Keratinocyte (primary cell): ENCODE results near the gene AHNAK. TPM values are rescaled to one million over a fixed set of nuclear protein-coding genes. Genes with fewer than 3 reads are reported as not detected.

ENCODE experiments used
- DNase-seq: peaks from one replicate; pipeline ENCODE4 v3.0.0-alpha.2; 2011; ENCODE audit warnings: low read depth, missing footprints, low spot score
- FAIRE-seq: peaks from 2 replicates; lab custom pipeline; 2011; peaks lifted over from hg19 to GRCh38; lab: Jason Lieb, UNC
- H2AFZ ChIP-seq: 2 replicates; pipeline ENCODE4 v1.6.0; 2012; ENCODE audit warnings: low read length, control low read depth, inconsistent platforms; ENCODE audit not compliant: control insufficient read depth
- H3K27ac ChIP-seq: 2 replicates; pipeline ENCODE4 v1.5.1; 2011; ENCODE audit warnings: low read length; ENCODE audit not compliant: control insufficient read depth, insufficient read depth
- H3K27me3 ChIP-seq: 3 replicates; pipeline ENCODE4 v1.6.0; 2011; ENCODE audit warnings: low read length; ENCODE audit not compliant: control insufficient read depth, insufficient read depth; ENCODE audit errors: extremely low read depth
- H3K36me3 ChIP-seq, 2 experiments: 2 replicates in 1 of 2; 3 replicates in 1 of 2; pipeline ENCODE4 v1.5.1; 2011; ENCODE audit warnings: low read length in 2 of 2, mild to moderate bottlenecking in 1 of 2; ENCODE audit not compliant: control insufficient read depth in 2 of 2, insufficient read depth in 2 of 2; ENCODE audit errors: extremely low read depth in 1 of 2
- H3K4me1 ChIP-seq: 3 replicates; pipeline ENCODE4 v1.5.1; 2011; ENCODE audit warnings: low read length; ENCODE audit not compliant: control insufficient read depth, insufficient read depth; ENCODE audit errors: extremely low read depth
- H3K4me2 ChIP-seq: 3 replicates; pipeline ENCODE4 v1.6.0; 2011; ENCODE audit warnings: low read depth, low read length; ENCODE audit not compliant: control insufficient read depth, insufficient read depth; ENCODE audit errors: extremely low read depth
- H3K4me3 ChIP-seq, 3 experiments: fragments of 200-600 bp in 1 of 3; sonication (generic) in 1 of 3; 2 replicates in 2 of 3; 3 replicates in 1 of 3; pipeline ENCODE4 v1.5.1; 2011 to 2016; ENCODE audit warnings: low read length in 3 of 3, mild to moderate bottlenecking in 3 of 3, control low read depth in 2 of 3, inconsistent platforms in 1 of 3, low read depth in 1 of 3, mixed read lengths in 1 of 3, mixed run types in 1 of 3, moderate library complexity in 1 of 3; ENCODE audit not compliant: control insufficient read depth in 2 of 3, insufficient read depth in 2 of 3; ENCODE audit errors: extremely low read depth in 1 of 3
- H3K79me2 ChIP-seq: 2 replicates; pipeline ENCODE4 v1.6.0; 2012; ENCODE audit warnings: low read length; ENCODE audit not compliant: control insufficient read depth, insufficient read depth
- H3K9ac ChIP-seq: 3 replicates; pipeline ENCODE4 v1.6.0; 2011; ENCODE audit warnings: low read length; ENCODE audit not compliant: control insufficient read depth, insufficient read depth; ENCODE audit errors: extremely low read depth
- H3K9me1 ChIP-seq: 3 replicates; pipeline ENCODE4 v1.6.0; 2011; ENCODE audit warnings: low read length; ENCODE audit not compliant: control insufficient read depth, insufficient read depth; ENCODE audit errors: extremely low read depth
- H3K9me3 ChIP-seq: 2 replicates; pipeline ENCODE4 v1.5.1; 2012; ENCODE audit warnings: low read depth, low read length; ENCODE audit not compliant: control insufficient read depth
- H4K20me1 ChIP-seq: 3 replicates; pipeline ENCODE4 v1.6.0; 2011; ENCODE audit warnings: low read length; ENCODE audit not compliant: control insufficient read depth, insufficient read depth; ENCODE audit errors: extremely low read depth
- EZH2 ChIP-seq: IDR thresholded peaks from one replicate; pipeline ENCODE4 v1.6.1; 2012; ENCODE audit warnings: inconsistent platforms, mild to moderate bottlenecking, low read length, moderate library complexity
- dilution Hi-C: fragments of 300-500 bp; cut with MboI; formaldehyde crosslinking; loops from one replicate; pipeline ENCODE4 v1.7.0; 2020; ENCODE audit warnings: low sequenced_read_pairs; ENCODE audit not compliant: extremely low pct_ligation_motif_present
- polyA plus RNA-seq, 5 experiments: library from polyadenylated mRNA; depleted of rRNA in 3 of 5; stranded (reverse) in 3 of 5; stranded (forward) in 1 of 5; unstranded in 1 of 5; fragments of >200 nt; gene quantifications; 1 replicate in 1 of 5; 2 replicates in 3 of 5; 3 replicates in 1 of 5; pipeline versions ENCODE4 v1.2.1 to v1.2.3, GENCODE V29; 2011 to 2012; ENCODE audit warnings: missing spikeins in 2 of 5, low read depth in 1 of 5, low replicate concordance in 1 of 5
- TF ChIP-seq, protein P1 (sequence below), 3 experiments: IDR thresholded peaks in 1 of 3; conservative IDR thresholded peaks in 1 of 3; optimal IDR thresholded peaks in 1 of 3; 2 replicates in 2 of 3; 3 replicates in 1 of 3; pipeline versions ENCODE3 to v1.5.1; 2011; ENCODE audit warnings: low read length in 3 of 3, mild to moderate bottlenecking in 3 of 3, moderate library complexity in 2 of 3, control low read depth in 1 of 3, inconsistent platforms in 1 of 3; ENCODE audit not compliant: insufficient read depth in 2 of 3; ENCODE audit errors: extremely low read depth in 1 of 3

The AHNAK gene
- polyA plus RNA-seq, 1 donor (not counting 4 experiments of a cell fraction or from before 2014, with no cell fraction given), result 220 TPM

- Histone ChIP-seq H3K9me1 (no peaks in the 10 kb centered on the region), H3K9me3 (no peaks in the 10 kb centered on the region), H4K20me1 (no peaks in the 10 kb centered on the region), H3K9ac (no peak overlapping the region), H3K4me2 (no peak overlapping the region), H3K4me3 (no peak overlapping the region), H3K36me3 (no peaks in the 10 kb centered on the region), H3K4me1 (no peaks in the 10 kb centered on the region), H2AFZ (no peak overlapping the region), H3K27me3 (no peaks in the 10 kb centered on the region), H3K27ac (no peak overlapping the region), H3K79me2 (no peaks in the 10 kb centered on the region)
- dilution Hi-C loops, result no loop called here
- no peak for TF ChIP-seq EZH2
- no peak for DNase-seq
- FAIRE-seq, result no peak
These were observed 144.2 kb downstream of the AHNAK start for GRCh38 chr11:62402226-62402959.

GRCh38 chr11:62401811-62402210 is 144.8 kb downstream of the AHNAK start:
- Histone ChIP-seq H3K4me3 (no peak overlapping the region), H3K9me3 (no peaks in the 10 kb centered on the region), H3K4me1 (no peaks in the 10 kb centered on the region), H4K20me1 (no peaks in the 10 kb centered on the region), H3K27ac (no peak overlapping the region), H3K4me2 (no peak overlapping the region), H3K27me3 (no peaks in the 10 kb centered on the region), H3K9me1 (no peaks in the 10 kb centered on the region), H3K79me2 (no peaks in the 10 kb centered on the region), H3K9ac (no peak overlapping the region), H3K36me3 (no peaks in the 10 kb centered on the region), H2AFZ (no peak overlapping the region)
- DNase-seq (no peak), FAIRE-seq (no peak)
- dilution Hi-C loops, result no loop called here
- TF ChIP-seq EZH2, result no peak
- TF ChIP-seq, protein P1, sequence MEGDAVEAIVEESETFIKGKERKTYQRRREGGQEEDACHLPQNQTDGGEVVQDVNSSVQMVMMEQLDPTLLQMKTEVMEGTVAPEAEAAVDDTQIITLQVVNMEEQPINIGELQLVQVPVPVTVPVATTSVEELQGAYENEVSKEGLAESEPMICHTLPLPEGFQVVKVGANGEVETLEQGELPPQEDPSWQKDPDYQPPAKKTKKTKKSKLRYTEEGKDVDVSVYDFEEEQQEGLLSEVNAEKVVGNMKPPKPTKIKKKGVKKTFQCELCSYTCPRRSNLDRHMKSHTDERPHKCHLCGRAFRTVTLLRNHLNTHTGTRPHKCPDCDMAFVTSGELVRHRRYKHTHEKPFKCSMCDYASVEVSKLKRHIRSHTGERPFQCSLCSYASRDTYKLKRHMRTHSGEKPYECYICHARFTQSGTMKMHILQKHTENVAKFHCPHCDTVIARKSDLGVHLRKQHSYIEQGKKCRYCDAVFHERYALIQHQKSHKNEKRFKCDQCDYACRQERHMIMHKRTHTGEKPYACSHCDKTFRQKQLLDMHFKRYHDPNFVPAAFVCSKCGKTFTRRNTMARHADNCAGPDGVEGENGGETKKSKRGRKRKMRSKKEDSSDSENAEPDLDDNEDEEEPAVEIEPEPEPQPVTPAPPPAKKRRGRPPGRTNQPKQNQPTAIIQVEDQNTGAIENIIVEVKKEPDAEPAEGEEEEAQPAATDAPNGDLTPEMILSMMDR (optimal IDR thresholded peaks at IDR 0.05 in 1 of 3, IDR thresholded peaks at IDR 0.05 in 1 of 3, conservative IDR thresholded peaks at IDR 0.05 in 1 of 3; ENCODE audit: extremely low read depth in 1 of 3, insufficient read depth in 2 of 3, low read length in 3 of 3), result no peak

GRCh38 chr11:62401356-62401755 is 145.2 kb downstream of the AHNAK start:
- Histone ChIP-seq H4K20me1 (no peaks in the 10 kb centered on the region), H3K9ac (no peak overlapping the region), H3K27ac (no peak overlapping the region), H3K9me1 (no peaks in the 10 kb centered on the region), H3K27me3 (no peaks in the 10 kb centered on the region), H3K4me3 (no peak overlapping the region), H2AFZ (no peak overlapping the region), H3K4me1 (no peaks in the 10 kb centered on the region), H3K4me2 (no peak overlapping the region), H3K36me3 (no peaks in the 10 kb centered on the region), H3K79me2 (no peaks in the 10 kb centered on the region), H3K9me3 (no peaks in the 10 kb centered on the region)
- DNase-seq (no peak), FAIRE-seq (no peak)
- TF ChIP-seq, protein P1 (optimal IDR thresholded peaks at IDR 0.05 in 1 of 3, IDR thresholded peaks at IDR 0.05 in 1 of 3, conservative IDR thresholded peaks at IDR 0.05 in 1 of 3; ENCODE audit: extremely low read depth in 1 of 3, insufficient read depth in 2 of 3, low read length in 3 of 3), result no peak
- TF ChIP-seq EZH2, result no peak
- dilution Hi-C loops, result no loop called here
